Dendritic cell treated with granulocyte-macrophage colony-stimulating factor and Interleukin-4, amounts not matched to agents 40 ng/mL and 50 ng/mL, for 4 days (primary cell): ENCODE data around the gene RTN4RL2.
A peak's percentile ranks its signal among the peaks of the same experiment; 100 is the strongest.

Experiments used
- H3K27ac Mint-ChIP-seq: one replicate; pipeline ENCODE4 v1.8.0; 2022; ENCODE audit warnings: mild to moderate bottlenecking, mixed read lengths
- H3K27me3 Mint-ChIP-seq: one replicate; pipeline ENCODE4 v1.8.0; 2022; ENCODE audit warnings: mild to moderate bottlenecking, mixed read lengths
- H3K36me3 Mint-ChIP-seq: one replicate; pipeline ENCODE4 v1.8.0; 2022; ENCODE audit warnings: low read depth, mixed read lengths
- H3K4me1 Mint-ChIP-seq: one replicate; pipeline ENCODE4 v1.8.0; 2022; ENCODE audit warnings: low read depth, mixed read lengths
- H3K4me3 Mint-ChIP-seq: one replicate; pipeline ENCODE4 v1.8.0; 2022; ENCODE audit warnings: mild to moderate bottlenecking, moderate library complexity, mixed read lengths
- H3K9me3 Mint-ChIP-seq: one replicate; pipeline ENCODE4 v1.8.0; 2022; ENCODE audit warnings: mixed read lengths
- intact Hi-C: fragments of 100-400 bp; cut with micrococcal nuclease; formaldehyde crosslinking; loops from one replicate; pipeline ENCODE4 v1.15.0; 2022

RTN4RL2 gene

GRCh38 chr11:57487021-57487778 lies 26.9 kb downstream of the RTN4RL2 start:
- no peaks in the 10 kb centered on the region for H3K9me3 Mint-ChIP-seq
- intact Hi-C loops = no loop called here
- peaks cover 34% of the 10 kb centered on the region for H3K4me1 Mint-ChIP-seq
- no peak overlapping the region for H3K4me3 Mint-ChIP-seq
- no peak overlapping the region for H3K27ac Mint-ChIP-seq
- peaks cover 15% of the 10 kb centered on the region for H3K27me3 Mint-ChIP-seq
- H3K36me3 Mint-ChIP-seq = peaks cover 6% of the 10 kb centered on the region

- H3K36me3 Mint-ChIP-seq = peaks cover 6% of the 10 kb centered on the region
- no peak overlapping the region for H3K4me3 Mint-ChIP-seq
- no peak overlapping the region for H3K27ac Mint-ChIP-seq
- no peaks in the 10 kb centered on the region for H3K9me3 Mint-ChIP-seq
- H3K4me1 Mint-ChIP-seq = peaks cover 25% of the 10 kb centered on the region
- peaks cover 6% of the 10 kb centered on the region for H3K27me3 Mint-ChIP-seq
- intact Hi-C loops = no loop called here
Measured at GRCh38 chr11:57487920-57488659, 27.8 kb downstream of the RTN4RL2 start.

GRCh38 chr11:57490456-57491248 lies 30.3 kb downstream of the RTN4RL2 start:
- Mint-ChIP-seq H3K9me3 (no peaks in the 10 kb centered on the region), H3K27ac (no peak overlapping the region), H3K4me1 (peaks cover 4% of the 10 kb centered on the region), H3K36me3 (peaks cover 6% of the 10 kb centered on the region), H3K27me3 (no peaks in the 10 kb centered on the region), H3K4me3 (no peak overlapping the region)
- intact Hi-C loops = no loop called here

- Mint-ChIP-seq H3K4me3 (no peak overlapping the region), H3K9me3 (no peaks in the 10 kb centered on the region), H3K27me3 (no peaks in the 10 kb centered on the region), H3K4me1 (no peaks in the 10 kb centered on the region), H3K36me3 (peaks cover 6% of the 10 kb centered on the region), H3K27ac (no peak overlapping the region)
- intact Hi-C loops = no loop called here
Measured at GRCh38 chr11:57491371-57492061, 31.2 kb downstream of the RTN4RL2 start.

- intact Hi-C loops = loop anchor here (1.0 kb wide), 1 partner anchor 33 kb away; no protein-coding TSS in a partner anchor
- Mint-ChIP-seq H3K36me3 (peaks cover 6% of the 10 kb centered on the region), H3K4me1 (no peaks in the 10 kb centered on the region), H3K27me3 (no peaks in the 10 kb centered on the region), H3K27ac (no peak overlapping the region), H3K4me3 (no peak overlapping the region), H3K9me3 (no peaks in the 10 kb centered on the region)
Measured at GRCh38 chr11:57493507-57494503, 33.5 kb downstream of the RTN4RL2 start.

GRCh38 chr11:57496109-57496820 lies 35.9 kb downstream of the RTN4RL2 start:
- no peak overlapping the region for H3K27ac Mint-ChIP-seq
- intact Hi-C loops = loop anchor here (1.0 kb wide), 1 partner anchor 27 kb away; no protein-coding TSS in a partner anchor
- peaks cover 9% of the 10 kb centered on the region for H3K4me1 Mint-ChIP-seq
- H3K9me3 Mint-ChIP-seq = no peaks in the 10 kb centered on the region
- H3K36me3 Mint-ChIP-seq = peaks cover 5% of the 10 kb centered on the region
- no peak overlapping the region for H3K4me3 Mint-ChIP-seq
- H3K27me3 Mint-ChIP-seq = no peaks in the 10 kb centered on the region

GRCh38 chr11:57497303-57498247 lies 37.2 kb downstream of the RTN4RL2 start:
- Mint-ChIP-seq H3K4me3 (no peak overlapping the region), H3K27me3 (no peaks in the 10 kb centered on the region), H3K9me3 (no peaks in the 10 kb centered on the region), H3K36me3 (peaks cover 4% of the 10 kb centered on the region), H3K27ac (no peak overlapping the region), H3K4me1 (peaks cover 9% of the 10 kb centered on the region)
- intact Hi-C loops = no loop called here

GRCh38 chr11:57498540-57498939 lies 38.2 kb downstream of the RTN4RL2 start:
- Mint-ChIP-seq H3K4me3 (no peak overlapping the region), H3K36me3 (peaks cover 4% of the 10 kb centered on the region), H3K27me3 (no peaks in the 10 kb centered on the region), H3K27ac (no peak overlapping the region), H3K9me3 (no peaks in the 10 kb centered on the region), H3K4me1 (peaks cover 9% of the 10 kb centered on the region)
- intact Hi-C loops = no loop called here

- Mint-ChIP-seq H3K27me3 (no peaks in the 10 kb centered on the region), H3K4me3 (peak overlapping the region; percentile 33), H3K36me3 (peaks cover 4% of the 10 kb centered on the region), H3K9me3 (no peaks in the 10 kb centered on the region), H3K27ac (peak overlapping the region; percentile 26), H3K4me1 (peaks cover 9% of the 10 kb centered on the region)
- intact Hi-C loops = no loop called here
Measured at GRCh38 chr11:57499413-57499982, 39.2 kb downstream of the RTN4RL2 start.

GRCh38 chr11:57499983-57500461 lies 39.7 kb downstream of the RTN4RL2 start:
- Mint-ChIP-seq H3K4me3 (peak overlapping the region; percentile 33), H3K36me3 (peaks cover 4% of the 10 kb centered on the region), H3K9me3 (no peaks in the 10 kb centered on the region), H3K27me3 (no peaks in the 10 kb centered on the region), H3K4me1 (peaks cover 9% of the 10 kb centered on the region), H3K27ac (peak overlapping the region; percentile 26)
- intact Hi-C loops = no loop called here

GRCh38 chr11:57500515-57500914 lies 40.2 kb downstream of the RTN4RL2 start:
- intact Hi-C loops = no loop called here
- Mint-ChIP-seq H3K4me1 (peaks cover 9% of the 10 kb centered on the region), H3K27ac (no peak overlapping the region), H3K36me3 (peaks cover 4% of the 10 kb centered on the region), H3K9me3 (no peaks in the 10 kb centered on the region), H3K4me3 (no peak overlapping the region), H3K27me3 (no peaks in the 10 kb centered on the region)
